ENCODE results near the gene DNAAF5. TPM values are rescaled to one million over a fixed set of nuclear protein-coding genes. Genes with fewer than 3 reads are reported as not detected.

Gene DNAAF5
- total and polyA plus RNA-seq, 9 of the 15 experiments (the other 6 are each of a cell fraction or from before 2014, with no cell fraction given), result 3.1 to 69.7 (median 19.1) TPM

GRCh38 chr7:724298-724697 lies 2.2 kb upstream of the DNAAF5 start:
- BruUV-seq (replicated peaks), result no TSS peak
- POLR2A ChIA-PET, result no interaction called here

More at GRCh38 chr7:724298-724697, 2.2 kb upstream of the DNAAF5 start:
- DNase-seq (ENCODE audit: extremely low read depth in 1 of 4, low spot score in 3 of 4), result no peak
- in situ Hi-C loops (cut with MboI), result no loop called here
- no peak overlapping the region for H2AFZ ChIP-seq (ENCODE audit: low read depth, low read length)
- no peaks in the 10 kb centered on the region for H3K9me1 ChIP-seq (ENCODE audit: control insufficient read depth, insufficient read depth, low read length)
- peak overlapping the region; percentile 85; the same call in 1 of the 2 replicates for H3K4me2 ChIP-seq (ENCODE audit: insufficient read depth, low read length)
- peak in 1 of 2 experiments; percentile 50 for TF ChIP-seq E2F6 (IDR thresholded peaks at IDR 0.05; ENCODE audit: borderline replicate concordance in 1 of 2, extremely low read depth in 1 of 2, insufficient read depth in 1 of 2, insufficient read length in 1 of 2, low read depth in 1 of 2, low read length in 1 of 2, poor library complexity in 1 of 2, severe bottlenecking in 1 of 2)
- TF ChIP-seq CCAR2 (IDR thresholded peaks at IDR 0.05; ENCODE audit: low read depth, low read length), result no peak
- no peak for TF ChIP-seq ZNF717 (CRISPR knock-in tag; IDR thresholded peaks at IDR 0.05)
- intact Hi-C loops (cut with micrococcal nuclease), result loop anchor here (2.0 kb wide), 1 partner anchor 85 kb away; no protein-coding TSS in a partner anchor
- CTCF ChIA-PET (ENCODE audit: low intra/inter-chr PET ratio), result no interaction called here
- no peak for ATAC-seq
- FAIRE-seq, result no peak
- WGBS (ENCODE audit: insufficient coverage, low coverage, missing lambda C conversion rate), result 85% methylated on average over 7 of the region's 7 CpGs
- H3K36me3 ChIP-seq (ENCODE audit: control insufficient read depth, insufficient read depth, low read length), result peaks cover 41% of the 10 kb centered on the region
- no peaks in the 10 kb centered on the region for H3K27me3 ChIP-seq (ENCODE audit: control insufficient read depth in 2 of 2, insufficient read depth in 2 of 2, low read length in 2 of 2)
- no peak overlapping the region for H3K9ac ChIP-seq (ENCODE audit: insufficient read depth in 1 of 2, low read depth in 2 of 2, low read length in 2 of 2)
- H3K9me3 ChIP-seq (replicated peaks; ENCODE audit: control insufficient read depth, insufficient read depth, low read depth, low read length), result peaks cover 36% of the 10 kb centered on the region
- H4K20me1 ChIP-seq (replicated peaks; ENCODE audit: control insufficient read depth, insufficient read depth, low read length), result 0 out of 2 replicates have a peak, but pooled peaks cover 4% of the 10 kb centered on the region
- peaks cover 23 to 34% of the 10 kb centered on the region in 2 experiments; a peak in 4 of 5 replicates for H3K4me1 ChIP-seq (replicated peaks in 1 of 2; ENCODE audit: control insufficient read depth in 2 of 2, insufficient read depth in 2 of 2, low read length in 2 of 2)
- peaks cover 54% of the 10 kb centered on the region for H3K79me2 ChIP-seq (ENCODE audit: control insufficient read depth, insufficient read depth, low read length)
- no peak overlapping the region; the same call in 2 of the 3 replicates for H3K27ac ChIP-seq (ENCODE audit: extremely low read depth, low read depth, low read length)
- no peak overlapping the region for H3K4me3 ChIP-seq

Data from K562 (cell line).